HG02943 (cell line): ENCODE results near the gene NTM.

Experiments
- ATAC-seq: cut with Tn5 transposase; IDR thresholded peaks from one replicate; pipeline ENCODE4 v1.9.1; 2021; ENCODE audit warnings: mild to moderate bottlenecking, low read depth, moderate library complexity; ENCODE audit not compliant: unreplicated experiment

NTM gene

DNA sequence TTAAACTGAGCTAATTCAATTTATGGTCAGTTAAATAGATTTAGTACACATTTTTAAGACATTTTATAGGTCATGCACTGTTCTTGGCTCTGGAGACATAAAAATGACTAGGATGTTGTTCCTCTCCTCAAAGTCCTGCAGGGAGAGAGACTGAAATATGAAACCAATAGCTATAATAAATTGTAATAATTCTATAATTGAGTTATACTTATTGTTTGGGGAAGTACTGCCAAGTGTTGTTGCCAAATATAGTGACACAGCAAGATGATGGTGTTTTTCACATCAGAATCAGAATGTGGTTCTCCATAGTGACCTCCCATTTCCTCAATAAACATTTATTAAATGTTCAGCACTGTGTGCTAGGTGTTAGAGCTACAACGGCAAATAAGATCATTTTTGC lies 470.6 kb downstream of the NTM start:
- no peak for ATAC-seq

DNA sequence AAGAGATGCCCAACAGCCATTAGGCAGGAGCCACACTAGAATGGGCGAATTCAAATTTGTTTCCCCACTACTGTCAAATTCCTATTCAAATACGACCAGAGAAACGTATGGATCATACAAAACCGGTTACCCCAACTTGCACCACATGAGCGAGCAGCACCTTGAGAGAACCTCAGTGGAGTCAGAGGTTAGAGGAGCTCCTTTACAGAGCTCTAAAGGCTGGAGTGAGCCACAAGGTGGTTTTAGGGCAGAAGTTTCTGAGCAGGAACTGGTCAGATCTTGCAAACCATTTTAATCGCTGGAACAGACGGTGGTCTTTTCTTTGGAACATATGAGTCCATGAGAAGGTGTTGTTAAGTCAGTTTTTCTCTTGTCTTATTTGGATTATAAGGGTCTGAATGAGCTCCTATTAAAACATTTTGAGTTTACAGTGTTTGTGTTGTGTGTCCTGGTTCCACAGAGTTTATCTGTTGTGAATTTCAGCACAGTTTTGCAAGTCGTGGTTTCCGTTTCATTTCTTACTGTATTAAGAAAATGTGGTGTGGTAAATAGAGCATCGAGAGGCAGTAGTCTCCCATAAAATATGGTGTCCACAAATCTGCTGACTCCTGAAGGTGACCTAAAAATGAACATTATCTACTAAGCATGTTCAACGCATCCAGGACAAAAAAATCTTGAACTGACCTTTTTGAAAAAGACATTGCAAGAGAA lies 471.7 kb downstream of the NTM start:
- no peak for ATAC-seq

DNA sequence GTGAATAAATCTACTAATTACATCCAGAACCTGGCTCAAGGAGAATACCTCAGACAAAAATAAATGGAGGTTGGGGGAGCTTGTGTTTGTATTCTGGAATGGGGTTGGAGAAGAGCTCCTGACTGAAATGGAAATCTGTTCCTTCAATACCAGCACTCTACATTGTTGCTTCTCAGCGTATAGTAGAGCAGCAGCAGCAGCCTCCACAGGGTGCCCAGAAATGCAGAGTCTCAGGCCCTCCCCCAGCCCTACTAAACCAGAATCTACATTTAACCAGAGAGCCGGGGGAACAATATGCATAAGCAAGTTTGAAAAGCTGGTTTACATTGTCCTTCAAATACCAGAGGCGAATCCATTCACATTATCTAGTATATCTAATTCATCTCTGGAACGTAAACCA lies 474.8 kb downstream of the NTM start:
- no peak for ATAC-seq

DNA sequence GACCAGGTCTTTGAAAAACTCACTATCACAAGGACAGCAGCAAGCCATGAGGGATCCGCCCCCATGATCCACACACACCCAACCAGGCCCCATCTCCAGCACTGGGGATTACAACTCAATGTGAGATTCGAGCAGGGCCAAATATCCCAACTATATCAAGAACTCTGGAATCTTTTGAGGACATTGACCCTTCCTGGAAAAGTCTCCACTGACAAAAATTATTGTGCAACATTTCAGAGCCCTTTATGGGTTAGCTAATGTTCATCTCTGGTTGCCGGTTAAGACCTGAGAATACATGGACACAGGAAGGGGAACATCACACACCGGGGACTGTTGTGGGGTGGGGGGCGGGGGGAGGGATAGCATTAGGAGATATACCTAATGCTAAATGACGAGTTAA lies 479.1 kb downstream of the NTM start:
- no peak for ATAC-seq

DNA sequence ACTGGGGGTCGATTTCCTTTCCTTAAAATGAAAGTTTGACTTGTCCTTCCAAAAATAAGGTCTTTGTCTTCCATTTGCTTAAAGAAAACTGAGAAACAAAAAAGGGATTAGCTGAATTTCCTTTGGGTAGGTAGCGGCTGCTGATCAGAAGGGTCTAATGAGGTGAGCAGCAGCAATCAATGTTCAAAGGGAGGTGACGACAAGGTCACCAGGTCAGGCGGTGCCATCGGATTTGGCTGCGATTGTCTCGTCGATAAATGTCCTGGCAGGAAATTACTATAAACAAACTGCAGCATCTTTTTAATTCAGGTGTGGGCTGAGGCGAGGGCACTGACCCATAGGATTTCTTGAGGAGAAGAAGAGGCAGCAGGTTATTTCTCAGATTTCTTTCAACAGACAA lies 480.1 kb downstream of the NTM start:
- no peak for ATAC-seq

DNA sequence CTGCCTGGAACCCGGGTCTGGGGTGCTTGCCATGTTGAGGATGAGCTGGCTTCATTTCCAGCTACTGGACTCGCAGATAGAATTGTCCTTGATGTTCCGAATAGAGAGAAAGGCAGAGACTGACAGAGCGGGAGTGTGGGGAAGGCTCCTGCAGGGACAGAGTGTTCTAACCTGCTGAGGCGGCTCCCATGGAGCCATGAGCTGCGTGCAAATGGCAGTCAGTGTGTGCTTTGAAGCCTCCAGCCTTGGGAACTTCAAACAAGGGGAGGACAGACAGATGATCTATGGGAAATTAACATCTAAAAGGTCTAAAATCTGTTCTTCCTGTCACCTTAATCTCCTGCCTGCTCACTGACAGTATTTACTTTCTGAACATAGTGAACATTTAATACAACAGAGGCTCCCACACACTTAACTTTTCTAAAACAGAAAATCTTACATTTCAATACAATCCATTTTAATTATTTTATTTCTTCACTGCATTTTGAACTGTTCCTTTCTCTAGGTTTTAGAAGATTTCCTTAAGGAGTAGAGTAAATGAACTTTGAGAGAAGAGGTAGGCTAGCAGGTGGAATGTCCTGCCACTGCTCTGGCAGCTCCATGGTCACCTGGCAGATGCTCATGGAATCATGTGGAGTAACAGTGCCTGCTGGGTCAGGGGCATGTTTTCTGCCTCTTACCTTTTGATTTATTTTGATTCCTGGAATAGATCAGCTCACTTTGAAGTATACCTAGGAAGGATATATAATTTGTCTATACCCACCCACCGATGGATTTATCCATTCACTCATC lies 481.7 kb downstream of the NTM start:
- ATAC-seq: no peak

DNA sequence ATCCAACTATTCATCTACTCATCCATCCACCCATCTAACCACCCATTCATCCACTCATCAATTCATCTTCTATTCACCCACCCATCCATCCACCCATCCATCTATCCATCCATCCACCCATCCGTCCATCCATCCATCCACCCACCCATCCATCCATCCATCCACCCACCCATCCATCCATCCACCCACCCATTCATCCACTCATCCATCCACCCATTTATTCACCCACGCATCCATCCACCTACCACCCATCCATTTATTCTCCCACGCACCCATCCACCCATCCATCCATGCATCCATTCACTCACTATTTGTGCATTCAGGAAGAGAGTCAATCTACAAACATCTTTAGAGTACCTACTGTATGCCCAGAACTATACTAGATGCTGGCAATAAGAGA lies 482.3 kb downstream of the NTM start:
- no peak for ATAC-seq

DNA sequence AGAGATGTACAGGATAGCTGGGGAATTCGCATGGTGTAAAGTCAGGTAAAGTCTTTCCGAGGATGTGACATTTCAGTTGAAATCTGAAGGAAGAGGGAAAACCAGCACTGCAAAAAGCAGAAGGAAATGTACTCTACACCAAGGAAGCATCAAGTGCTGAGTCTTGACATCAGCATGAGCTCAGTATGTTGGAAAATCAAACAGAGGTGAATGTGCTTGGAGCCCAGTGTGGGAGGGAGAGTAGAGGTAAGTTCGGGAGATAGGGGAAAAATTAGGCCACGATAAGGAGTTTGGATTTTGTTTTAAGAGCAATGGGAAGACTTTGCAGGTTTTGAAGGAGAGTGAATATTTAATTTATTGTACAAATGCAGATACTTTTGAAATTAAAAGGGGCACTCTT lies 484.0 kb downstream of the NTM start:
- ATAC-seq: no peak

DNA sequence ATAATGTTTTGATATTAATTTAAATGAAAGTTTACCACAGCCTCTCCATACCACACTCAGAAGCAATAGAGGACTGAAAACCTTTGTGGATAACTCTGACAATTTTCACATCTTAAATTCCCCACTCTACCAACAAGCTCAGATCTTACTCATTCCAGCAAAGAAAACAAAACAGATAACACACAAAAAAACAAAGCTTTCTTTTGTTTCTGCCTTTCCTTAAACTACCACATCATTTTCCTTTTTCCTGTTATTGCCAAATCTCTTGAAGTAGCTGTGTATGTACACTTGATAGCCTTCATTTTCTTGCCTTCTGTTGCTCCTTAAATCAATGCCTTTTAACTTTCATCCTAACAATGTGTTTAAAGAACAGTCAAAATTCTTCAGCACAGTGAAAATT lies 484.9 kb downstream of the NTM start:
- ATAC-seq: no peak

DNA sequence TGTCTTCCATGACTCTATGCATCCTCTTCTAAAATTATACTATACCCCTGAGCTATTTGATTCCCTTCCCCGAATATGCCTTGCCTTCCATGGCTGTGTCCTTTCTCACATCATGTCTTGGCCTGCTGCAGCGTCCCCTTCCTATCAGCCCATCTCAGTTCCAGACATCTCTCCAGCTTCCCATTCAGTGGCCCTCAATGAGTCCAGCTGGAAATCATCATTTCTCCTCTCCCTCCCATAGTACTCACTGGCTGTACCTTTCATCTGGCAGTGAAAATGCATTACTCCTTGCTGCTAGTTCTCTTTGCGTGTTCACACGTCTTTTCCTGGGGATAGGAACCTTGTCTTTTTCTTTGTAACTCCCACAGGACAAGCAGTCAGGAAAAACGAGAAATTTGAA lies 486.8 kb downstream of the NTM start:
- ATAC-seq: no peak

DNA sequence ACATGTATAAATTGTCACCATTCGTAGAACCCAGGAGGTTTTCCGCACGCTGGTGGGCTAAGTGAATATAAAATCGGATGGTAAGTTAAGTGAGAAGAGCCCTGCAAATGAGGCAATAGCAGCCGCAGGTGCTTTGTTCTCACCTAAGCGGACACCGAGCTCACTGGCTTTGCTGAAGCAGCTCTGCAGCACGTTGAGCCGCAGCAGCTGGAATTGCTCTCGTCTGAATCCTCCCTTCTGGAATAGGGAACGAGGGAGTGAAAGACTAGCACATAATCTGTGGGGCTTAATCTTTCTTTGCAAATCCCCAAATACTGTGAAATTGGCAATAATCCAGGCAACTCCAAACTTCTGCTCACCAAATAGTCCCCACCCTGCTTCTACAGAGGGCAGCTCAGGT lies 488.1 kb downstream of the NTM start:
- ATAC-seq: no peak

DNA sequence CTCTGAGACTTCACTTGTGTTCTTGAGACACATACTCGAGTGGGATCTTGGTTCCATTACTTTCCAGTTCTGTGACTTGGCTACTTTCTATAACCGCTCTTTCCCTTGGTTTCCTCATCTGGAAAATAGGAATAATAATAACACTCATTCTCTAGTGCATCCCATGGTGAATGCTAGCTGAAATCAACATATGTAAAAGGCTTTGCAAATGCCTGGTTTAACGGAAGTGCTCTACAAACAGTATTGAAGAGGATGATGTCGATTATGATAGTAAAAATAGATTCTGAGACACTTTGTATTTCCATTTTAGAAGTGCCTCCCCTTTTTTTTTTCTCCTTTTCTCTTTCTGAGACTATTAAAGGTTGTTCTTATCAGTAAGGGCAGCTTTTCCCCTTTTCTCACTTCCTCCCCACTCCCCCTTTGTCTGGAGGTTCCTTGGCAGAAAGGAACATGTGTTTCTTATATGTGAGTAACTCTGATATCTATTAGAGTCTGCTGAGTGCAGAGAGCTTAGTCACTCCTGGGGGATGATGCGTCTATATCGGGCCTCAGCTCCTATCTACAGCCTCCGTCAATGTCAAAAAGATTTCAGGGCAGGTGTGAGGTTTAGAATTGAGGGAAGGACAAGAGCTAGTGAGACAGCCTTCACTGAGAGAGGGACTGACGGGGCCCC lies 489.3 kb downstream of the NTM start:
- no peak for ATAC-seq

DNA sequence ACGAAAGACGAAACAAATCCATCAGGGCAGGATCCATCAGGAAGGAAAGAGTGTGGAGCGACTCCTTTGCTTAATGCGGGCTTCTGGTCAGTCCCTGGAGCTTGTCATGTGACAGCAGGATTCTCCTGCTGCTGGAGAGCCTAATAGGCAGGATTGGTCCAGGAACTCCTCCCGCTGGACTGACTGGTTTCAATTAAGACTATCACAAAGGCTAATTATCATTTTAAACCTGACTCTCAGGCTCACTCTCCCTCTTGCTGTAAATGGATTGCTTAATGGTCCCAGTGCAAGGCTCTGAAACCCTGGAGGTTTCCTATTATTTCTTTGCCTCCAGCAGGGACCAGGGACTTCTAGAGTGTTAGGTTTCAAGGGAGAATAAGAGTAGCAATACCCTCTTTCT lies 493.8 kb downstream of the NTM start:
- ATAC-seq: no peak

DNA sequence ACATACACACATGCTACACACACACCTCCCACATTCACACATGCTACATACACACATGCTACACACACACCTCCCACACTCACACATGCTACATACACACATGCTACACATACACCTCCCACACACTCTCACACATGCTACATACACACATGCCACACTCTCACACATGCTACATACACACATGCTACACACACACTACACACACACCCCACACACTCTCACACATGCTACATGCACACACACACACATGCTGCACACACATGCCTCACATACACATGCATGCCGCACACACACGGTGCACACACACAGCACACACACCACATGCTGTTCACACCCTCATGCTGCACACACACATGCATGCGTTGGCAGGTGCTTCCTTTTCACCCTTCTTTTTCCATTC lies 495.4 kb downstream of the NTM start:
- no peak for ATAC-seq

DNA sequence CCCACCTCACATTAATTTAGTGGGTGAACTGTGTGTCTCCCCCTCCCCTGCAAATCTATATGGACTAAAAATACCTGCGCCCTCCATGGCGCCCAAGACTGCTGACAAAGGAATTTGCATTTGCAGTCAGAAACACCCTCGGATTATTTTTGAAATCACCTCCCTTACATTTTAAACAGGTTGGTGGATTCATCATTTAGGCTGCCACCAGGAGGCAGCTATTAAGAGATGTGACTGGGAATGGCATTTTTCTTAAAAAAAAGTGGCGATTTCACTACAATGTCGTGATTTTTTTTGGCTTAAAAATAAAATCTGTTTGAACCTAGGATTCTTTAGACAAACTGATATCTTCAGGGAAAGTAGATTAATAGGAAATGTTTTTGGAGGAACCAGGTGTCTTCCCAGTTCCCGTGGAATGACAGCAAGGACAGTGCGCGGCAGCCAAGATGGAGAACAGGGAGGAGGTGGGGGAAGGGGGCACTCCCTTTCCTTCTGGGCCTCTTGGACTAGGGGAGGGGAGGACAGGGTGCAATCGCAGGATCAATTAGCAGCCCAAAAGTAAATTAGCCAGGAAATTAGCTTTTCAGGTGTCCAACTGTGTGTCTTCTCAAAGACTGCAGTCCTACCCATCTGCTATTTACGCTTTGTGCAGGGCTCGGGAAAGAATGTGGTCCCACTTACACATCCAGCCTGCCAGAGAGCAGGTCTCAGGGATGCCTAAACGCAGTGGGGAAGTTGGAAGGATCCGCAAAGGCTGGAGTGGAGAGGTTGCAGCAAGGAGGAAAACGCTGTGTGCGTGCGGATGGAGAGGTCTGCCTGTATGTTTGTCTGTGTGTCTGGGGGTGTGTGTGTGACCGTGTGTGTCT lies 496.4 kb downstream of the NTM start:
- no peak for ATAC-seq

DNA sequence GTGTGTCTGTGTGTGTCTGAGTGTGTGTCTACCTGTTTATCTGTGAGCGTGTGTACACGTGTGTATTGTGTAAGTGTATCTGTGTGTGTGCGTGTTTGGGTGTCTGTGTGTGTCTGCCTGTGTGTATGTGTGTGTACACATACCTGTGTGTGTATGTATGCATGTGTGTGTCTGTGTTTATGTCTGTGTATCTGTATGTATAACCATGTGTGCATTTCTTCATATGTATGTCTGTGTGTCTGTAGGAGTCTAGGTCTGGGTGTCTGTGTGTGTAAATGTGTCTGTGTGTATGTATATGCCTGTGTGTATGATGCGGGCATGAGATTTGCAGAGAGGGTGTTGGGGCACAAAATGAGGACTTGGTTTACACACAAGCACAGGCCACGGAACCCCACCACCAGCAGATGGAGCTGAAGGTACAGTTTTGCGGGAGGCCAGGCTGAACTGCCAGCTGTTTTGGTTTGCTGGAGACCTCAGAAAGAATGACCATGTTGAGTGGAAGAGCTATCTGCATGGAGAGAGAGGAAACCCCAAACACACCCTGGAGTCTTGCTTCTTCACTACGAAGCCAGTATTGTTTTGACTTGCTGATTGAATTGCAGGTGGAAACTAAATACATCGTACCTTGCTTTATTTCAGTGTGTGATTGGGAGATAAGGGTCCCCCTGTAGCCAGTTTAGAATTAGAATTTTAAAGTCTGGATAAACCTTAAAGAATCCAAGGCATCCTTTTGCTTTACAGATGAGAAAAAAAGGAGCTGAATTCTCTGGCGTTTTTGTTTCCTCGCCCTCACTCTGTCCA lies 497.2 kb downstream of the NTM start:
- ATAC-seq: no peak

DNA sequence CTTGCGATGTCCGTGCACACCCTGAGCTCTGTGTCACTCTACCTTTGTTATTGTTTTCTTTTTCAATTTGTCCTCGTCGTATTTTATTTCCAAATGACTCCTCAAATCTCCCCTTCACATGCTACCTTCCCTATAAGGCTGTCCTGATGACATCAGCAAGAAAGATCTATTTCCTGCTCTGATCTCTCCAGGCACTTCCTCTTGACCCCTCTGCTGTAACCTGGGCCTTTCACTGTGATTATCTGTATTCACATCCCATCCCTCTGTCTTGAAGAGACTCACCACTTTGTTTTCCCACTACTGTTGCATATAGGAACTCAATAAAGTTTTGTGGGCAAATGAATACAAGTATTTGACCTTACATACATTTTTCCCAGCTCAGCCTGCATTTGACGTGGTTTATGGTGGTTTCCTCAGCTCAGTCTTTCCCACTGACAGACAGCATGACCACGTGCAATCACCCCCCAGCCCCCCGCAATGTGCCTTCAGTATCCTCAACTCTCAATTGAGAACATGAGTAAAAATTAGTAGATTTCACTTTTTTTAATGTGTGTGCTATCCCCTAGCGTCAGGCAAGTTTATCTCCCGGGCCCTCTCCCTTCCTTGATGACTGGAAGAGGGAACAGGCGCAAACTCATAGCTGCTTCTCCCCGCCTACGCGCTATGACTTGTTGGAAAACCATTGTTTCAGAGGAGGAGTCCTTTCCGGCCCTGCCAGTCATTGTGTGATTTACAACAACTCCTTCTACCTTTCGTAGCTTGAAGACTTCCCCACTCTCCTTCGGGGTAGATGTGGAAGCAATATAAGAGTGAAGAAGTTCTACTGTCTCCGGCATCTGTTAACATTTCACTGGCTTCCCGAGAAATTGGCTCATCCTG lies 498.5 kb downstream of the NTM start:
- no peak for ATAC-seq

DNA sequence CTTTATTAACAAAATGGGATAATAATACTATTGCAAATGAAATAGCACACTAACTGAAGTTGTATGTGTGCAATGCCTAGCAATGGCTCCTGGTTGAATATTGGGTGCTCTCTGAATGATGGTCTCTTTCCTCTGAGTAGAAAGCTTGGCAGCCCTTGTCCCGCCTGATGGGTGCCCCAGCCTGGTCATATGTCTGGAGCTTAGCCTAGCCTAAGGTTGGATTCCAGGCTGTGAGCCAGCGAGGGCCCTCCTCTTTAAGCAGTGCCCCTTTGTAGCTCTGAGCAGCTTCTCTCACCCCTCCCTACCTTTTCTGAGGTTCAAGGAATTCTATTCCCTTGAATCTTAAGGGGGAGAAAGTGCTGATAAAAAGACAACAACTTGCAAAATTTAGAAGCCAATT lies 499.9 kb downstream of the NTM start:
- no peak for ATAC-seq

DNA sequence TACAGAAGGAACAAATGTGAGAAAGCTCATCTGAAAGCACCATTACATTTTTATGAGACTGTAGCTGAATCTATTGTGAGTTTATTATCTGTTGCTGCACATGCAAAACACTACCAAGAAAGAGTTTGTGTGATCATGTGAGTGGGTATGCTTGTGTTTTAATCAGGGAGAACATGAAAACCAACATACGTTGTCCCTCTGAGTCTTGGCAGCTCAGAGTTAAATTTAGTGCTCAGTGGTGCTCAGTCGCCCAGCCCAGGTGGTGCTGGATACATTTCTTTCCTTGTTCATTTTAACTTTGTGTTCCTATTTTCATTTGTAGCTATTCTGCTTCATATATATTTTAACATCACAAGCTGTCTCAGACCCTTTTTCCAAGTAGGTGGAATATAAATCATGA lies 500.6 kb downstream of the NTM start:
- no peak for ATAC-seq
